ENCODE data around the gene RGS21. TPM values are rescaled to one million over a fixed set of nuclear protein-coding genes. Genes with fewer than 3 reads are reported as not detected.

Gene RGS21
- total and polyA plus RNA-seq, 2 of the 4 experiments (the other 2 are of a cell fraction), result not detected

GRCh38 chr1:192382758-192383157, 66.0 kb downstream of the RGS21 start:
- no peak overlapping the region for H2BK15ac ChIP-seq (ENCODE audit: low read depth, low read length)
- ATAC-seq (ENCODE audit: low read depth), result no peak
- H2AK9ac ChIP-seq (replicated peaks; ENCODE audit: low read depth, low read length, poor library complexity), result no peak overlapping the region
- no peak overlapping the region for H4K8ac ChIP-seq (ENCODE audit: low read depth in 2 of 2, low read length in 2 of 2)
- in situ Hi-C loops (cut with MboI; ENCODE audit: low sequenced_read_pairs), result no loop called here
- intact Hi-C loops (cut with micrococcal nuclease), result no loop called here
- H3K9ac ChIP-seq (ENCODE audit: low read depth, low read length), result no peak overlapping the region
- no peak overlapping the region for H3K27ac ChIP-seq (ENCODE audit: insufficient read depth, low read length)
- no peak overlapping the region for H3K18ac ChIP-seq (ENCODE audit: low read depth, low read length)
- H3K9me3 ChIP-seq (ENCODE audit: control insufficient read depth, insufficient read depth, low read length), result 0 out of 2 replicates have a peak, but pooled peaks cover 2% of the 10 kb centered on the region
- no peak for TF ChIP-seq CHD1 (IDR thresholded peaks at IDR 0.05; ENCODE audit: low read depth, low read length)
- no peak for TF ChIP-seq SMC3 (IDR thresholded peaks at IDR 0.05; ENCODE audit: low read depth, low read length)
- no peak for TF ChIP-seq FOS (IDR thresholded peaks at IDR 0.05; ENCODE audit: low read depth, low read length)
- no peak for TF ChIP-seq MAZ (IDR thresholded peaks at IDR 0.05; ENCODE audit: borderline replicate concordance, low read depth, low read length)
- TF ChIP-seq NFE2L2 (IDR thresholded peaks at IDR 0.05; ENCODE audit: low read depth, low read length), result no peak
- TF ChIP-seq RAD21 (IDR thresholded peaks at IDR 0.05; ENCODE audit: low read length), result no peak
- TF ChIP-seq CEBPB (IDR thresholded peaks at IDR 0.05; ENCODE audit: low read depth, low read length), result no peak
- TF ChIP-seq MAFK (IDR thresholded peaks at IDR 0.05; ENCODE audit: low read depth, low read length), result no peak
- TF ChIP-seq POLR2A (IDR thresholded peaks at IDR 0.05; ENCODE audit: low read depth, low read length), result no peak
- dilution Hi-C loops (cut with HindIII; ENCODE audit: low sequenced_read_pairs, unreplicated experiment), result no loop called here
- no TSS peak for BruUV-seq (replicated peaks)
- H3K36me3 ChIP-seq (ENCODE audit: control insufficient read depth, insufficient read depth, low read length), result no peaks in the 10 kb centered on the region
- no peak overlapping the region for H3K23ac ChIP-seq (ENCODE audit: low read depth, low read length)
- no peak overlapping the region for H3K4ac ChIP-seq (ENCODE audit: low read depth, low read length)
- H2AFZ ChIP-seq (replicated peaks; ENCODE audit: low read length, poor library complexity), result no peak overlapping the region
- no peak overlapping the region for H2BK5ac ChIP-seq (ENCODE audit: low read depth, low read length, poor library complexity, severe bottlenecking)
- 100% methylated on average over 1 of the region's 2 CpGs; no CpG with 5 or more reads in 1 of the 2 experiments for WGBS, 2 experiments (ENCODE audit: extremely low coverage in 2 of 2, insufficient read length in 1 of 2)
- H3K4me1 ChIP-seq (ENCODE audit: control insufficient read depth, insufficient read depth, low read length), result peaks cover 2% of the 10 kb centered on the region; the same call in 1 of the 2 replicates
- ChIA-PET CTCF (interaction anchor here (0.7 kb wide), 1 partner anchor 62 kb away, joined by 4 read pairs; no protein-coding TSS in a partner anchor), POLR2A (ENCODE audit: unreplicated experiment) (no interaction called here)
- no peaks in the 10 kb centered on the region for H3K79me1 ChIP-seq (ENCODE audit: low read depth in 1 of 2, low read length in 2 of 2)
- no peaks in the 10 kb centered on the region for H3K27me3 ChIP-seq (ENCODE audit: control insufficient read depth, insufficient read depth, low read length)
- no peak overlapping the region for H3K14ac ChIP-seq (replicated peaks; ENCODE audit: low read depth, low read length)
- H3K4me2 ChIP-seq (ENCODE audit: low read depth, low read length), result no peak overlapping the region
- H3K56ac ChIP-seq (ENCODE audit: extremely low read depth, insufficient read depth, low read length), result no peak overlapping the region
- H3K4me3 ChIP-seq (ENCODE audit: insufficient read depth, low read depth, low read length), result no peak overlapping the region
- H4K91ac ChIP-seq (ENCODE audit: insufficient read depth, low read depth, low read length), result no peak overlapping the region
- no peaks in the 10 kb centered on the region for H3K9me1 ChIP-seq (ENCODE audit: insufficient read depth, low read length)
- H2BK20ac ChIP-seq (ENCODE audit: low read depth, low read length), result no peak overlapping the region
- H4K5ac ChIP-seq (ENCODE audit: low read depth, low read length), result no peak overlapping the region
- H2BK120ac ChIP-seq (ENCODE audit: low read depth, low read length), result no peak overlapping the region
- no peak overlapping the region for H2AK5ac ChIP-seq (ENCODE audit: low read depth, low read length)
- no peaks in the 10 kb centered on the region for H4K20me1 ChIP-seq (ENCODE audit: insufficient read depth, low read length)
- no peak for DNase-seq

All from IMR-90 (cell line).